ENCODE data around the gene RCOR1. TPM values are rescaled to one million over a fixed set of nuclear protein-coding genes. Genes with fewer than 3 reads are reported as not detected.
"Not testable (repeated sequence)": the region's sequence is repeated elsewhere in the genome, so short reads cannot be mapped to it uniquely, and the experiment has no call there.

The RCOR1 gene
- total RNA-seq, 2 experiments from 2014 or later: 22.1 to 23.4 TPM

DNA sequence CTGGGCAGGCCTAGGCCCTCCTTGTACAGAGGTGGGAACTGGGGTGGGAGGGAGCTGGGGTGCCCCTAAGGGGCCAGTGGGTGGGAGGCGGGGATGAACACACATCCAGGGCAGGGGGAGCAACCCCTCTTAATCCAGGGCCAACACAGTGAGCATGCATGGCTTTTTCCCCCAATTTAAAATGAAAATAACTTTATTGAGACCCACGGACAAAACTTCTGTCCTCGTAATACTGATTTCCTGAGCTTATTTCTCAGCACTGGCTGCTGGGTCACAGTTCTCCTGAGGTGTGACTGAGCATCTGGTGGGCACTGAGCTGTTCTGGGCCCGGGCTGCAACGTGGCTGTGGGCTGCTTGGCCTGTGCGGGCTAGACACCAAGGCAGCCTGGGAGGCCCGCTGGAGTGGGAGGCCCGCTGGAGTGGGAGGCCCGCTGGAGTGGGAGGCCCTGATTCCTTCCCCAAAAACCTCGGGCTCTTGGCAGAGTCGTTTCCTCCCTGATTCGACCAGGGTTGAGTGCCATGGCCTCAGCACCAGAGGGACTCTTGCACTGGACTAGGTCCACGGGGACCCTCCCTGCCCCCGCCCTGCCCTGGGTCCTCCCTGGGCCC lies 159.9 kb downstream of the RCOR1 start:
- Mint-ChIP-seq H3K27ac (no peak overlapping the region), H3K4me3 (no peak overlapping the region), H3K9me3 (no peaks in the 10 kb centered on the region), H3K36me3 (ENCODE audit: low read depth) (no peaks in the 10 kb centered on the region), H3K4me1 (peaks cover 1% of the 10 kb centered on the region), H3K27me3 (no peaks in the 10 kb centered on the region)
- no peak for DNase-seq
- POLR2A ChIA-PET: no interaction called here
- CTCF ChIA-PET: no interaction called here

DNA sequence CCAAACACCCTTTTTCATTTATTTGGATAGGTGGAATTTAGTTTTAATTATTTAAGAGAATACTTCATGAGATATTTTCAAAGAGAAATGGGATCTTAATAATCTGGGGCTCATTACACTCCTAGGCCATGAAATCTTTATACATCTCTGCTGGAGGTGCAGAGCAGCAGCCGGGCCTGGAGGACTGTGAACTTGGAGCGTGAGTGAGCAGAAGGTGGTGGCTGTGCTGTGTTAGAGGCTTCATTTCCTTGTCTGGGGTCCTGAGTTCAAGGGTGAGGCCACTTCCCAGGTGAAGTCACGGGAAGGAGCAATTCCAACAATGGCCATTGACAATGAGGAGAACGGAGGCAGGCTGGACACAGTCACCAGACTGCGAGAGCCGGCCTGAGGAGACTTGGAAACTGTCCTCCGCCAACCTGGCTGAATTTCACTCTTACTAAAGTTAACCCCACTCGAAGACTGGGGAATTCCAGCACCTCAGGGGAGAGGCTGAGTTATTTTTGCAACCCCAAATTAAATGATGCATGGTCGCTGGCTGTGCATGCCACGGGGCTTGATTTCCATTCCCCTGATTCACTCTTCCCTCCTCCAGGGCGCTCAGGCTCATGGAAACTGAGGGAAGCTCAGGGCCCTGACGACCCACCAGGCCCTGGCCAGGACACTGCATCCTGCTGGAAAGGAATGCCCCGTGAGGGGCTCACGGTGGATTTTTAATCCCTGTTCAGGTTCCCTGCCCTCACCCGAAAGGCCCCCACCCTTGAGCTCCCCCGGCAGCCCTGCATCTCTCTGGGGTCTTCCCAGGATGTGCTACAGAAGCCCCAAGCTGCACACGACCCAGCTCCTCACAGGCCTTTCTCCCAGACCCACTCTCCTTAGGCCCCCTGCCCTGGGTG lies 162.2 kb downstream of the RCOR1 start:
- CTCF ChIA-PET: no interaction called here
- Mint-ChIP-seq H3K27ac (no peak overlapping the region), H3K27me3 (no peaks in the 10 kb centered on the region), H3K9me3 (no peaks in the 10 kb centered on the region), H3K4me3 (no peak overlapping the region), H3K4me1 (peaks cover 1% of the 10 kb centered on the region), H3K36me3 (ENCODE audit: low read depth) (no peaks in the 10 kb centered on the region)
- POLR2A ChIA-PET: no interaction called here
- no peak for DNase-seq

- H3K9me3 Mint-ChIP-seq: no peaks in the 10 kb centered on the region
- H3K4me3 Mint-ChIP-seq: no peak overlapping the region
- no peaks in the 10 kb centered on the region for H3K36me3 Mint-ChIP-seq (ENCODE audit: low read depth)
- peaks cover 1% of the 10 kb centered on the region for H3K4me1 Mint-ChIP-seq
- no peak for DNase-seq
- ChIA-PET POLR2A (no interaction called here), CTCF (no interaction called here)
- H3K27ac Mint-ChIP-seq: no peak overlapping the region
- H3K27me3 Mint-ChIP-seq: no peaks in the 10 kb centered on the region
Measured at GRCh38 chr14:102757646-102758045, 165.2 kb downstream of the RCOR1 start.

DNA sequence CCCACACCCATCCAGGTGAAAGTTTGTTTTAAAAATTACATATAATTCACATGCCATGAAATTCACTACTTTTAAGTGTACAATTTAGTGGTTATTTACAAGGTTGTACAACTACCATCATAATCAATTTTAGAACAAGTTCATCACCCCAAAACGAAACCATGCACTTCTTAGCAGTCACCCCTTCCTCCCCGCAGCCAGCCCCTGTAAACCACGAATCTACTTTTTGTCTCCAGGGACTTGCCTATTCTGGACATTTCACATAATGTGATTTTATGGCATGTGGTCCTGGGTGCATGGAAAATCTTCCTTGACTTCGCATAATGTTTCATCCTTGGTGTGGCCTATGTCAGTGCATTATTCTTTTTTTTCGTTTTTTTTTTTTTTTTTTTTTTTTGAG lies 165.6 kb downstream of the RCOR1 start:
- H3K4me1 Mint-ChIP-seq: peaks cover 1% of the 10 kb centered on the region
- no peaks in the 10 kb centered on the region for H3K36me3 Mint-ChIP-seq (ENCODE audit: low read depth)
- ChIA-PET CTCF (no interaction called here), POLR2A (no interaction called here)
- no peak overlapping the region for H3K4me3 Mint-ChIP-seq
- H3K27ac Mint-ChIP-seq: no peak overlapping the region
- H3K27me3 Mint-ChIP-seq: no peaks in the 10 kb centered on the region
- DNase-seq: no peak
- H3K9me3 Mint-ChIP-seq: no peaks in the 10 kb centered on the region

DNA sequence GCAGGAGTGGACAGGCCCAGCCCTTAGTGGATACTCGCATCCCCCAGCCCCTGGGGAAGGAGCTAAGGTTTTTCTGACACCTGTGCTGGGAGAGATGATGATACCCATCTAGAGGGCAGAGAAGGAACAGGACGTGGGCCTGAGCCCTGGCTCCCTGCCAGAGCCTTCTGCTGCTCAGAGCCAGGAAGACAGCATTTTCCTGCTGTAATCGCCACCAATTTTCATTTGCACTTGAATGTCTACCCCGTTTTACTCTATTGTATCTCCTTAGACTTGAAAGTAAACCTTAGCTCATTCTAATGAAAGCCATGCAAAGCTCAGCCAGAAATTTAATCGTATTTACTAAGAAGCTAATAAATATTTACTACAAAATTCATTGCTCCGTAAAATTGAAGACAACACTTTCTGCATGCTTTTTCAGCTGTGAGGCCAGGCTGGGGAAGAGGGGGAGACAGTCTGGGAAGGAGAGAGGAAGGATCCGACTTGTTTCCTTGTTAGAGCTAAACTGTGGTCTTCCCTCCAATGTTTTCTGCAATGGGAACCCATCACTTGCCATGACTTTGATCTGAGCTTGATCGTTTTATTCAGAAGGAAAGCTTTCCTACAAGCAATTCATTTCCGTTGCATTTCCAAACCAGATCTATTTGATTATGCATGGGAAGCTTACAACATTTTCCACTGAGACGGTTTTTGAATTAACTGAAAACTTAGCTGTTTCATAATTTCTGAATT lies 167.2 kb downstream of the RCOR1 start:
- H3K27me3 Mint-ChIP-seq: no peaks in the 10 kb centered on the region
- H3K4me3 Mint-ChIP-seq: no peak overlapping the region
- CTCF ChIA-PET: interaction anchor here (0.6 to 1.3 kb wide), 3 partner anchors 15 to 1104 kb away, joined by 3 read pairs; no protein-coding TSS in a partner anchor
- no peak overlapping the region for H3K27ac Mint-ChIP-seq
- peaks cover 4% of the 10 kb centered on the region for H3K4me1 Mint-ChIP-seq
- DNase-seq: no peak
- no peaks in the 10 kb centered on the region for H3K36me3 Mint-ChIP-seq (ENCODE audit: low read depth)
- POLR2A ChIA-PET: no interaction called here
- no peaks in the 10 kb centered on the region for H3K9me3 Mint-ChIP-seq

- no peak for DNase-seq
- Mint-ChIP-seq H3K27me3 (no peaks in the 10 kb centered on the region), H3K4me1 (peaks cover 4% of the 10 kb centered on the region), H3K36me3 (ENCODE audit: low read depth) (no peaks in the 10 kb centered on the region), H3K4me3 (no peak overlapping the region), H3K9me3 (no peaks in the 10 kb centered on the region), H3K27ac (no peak overlapping the region)
- POLR2A ChIA-PET: no interaction called here
- CTCF ChIA-PET: interaction anchor here (1.3 kb wide), 1 partner anchor 14 kb away, joined by 3 read pairs; no protein-coding TSS in a partner anchor
Measured at GRCh38 chr14:102760496-102761193, 168.2 kb downstream of the RCOR1 start.

- H3K36me3 Mint-ChIP-seq (ENCODE audit: low read depth): no peaks in the 10 kb centered on the region
- CTCF ChIA-PET: no interaction called here
- H3K27me3 Mint-ChIP-seq: no peaks in the 10 kb centered on the region
Measured at GRCh38 chr14:102761206-102761605, 168.8 kb downstream of the RCOR1 start.

GRCh38 chr14:102764220-102764671 lies 171.8 kb downstream of the RCOR1 start:
- Mint-ChIP-seq H3K4me1 (peaks cover 8% of the 10 kb centered on the region), H3K4me3 (no peak overlapping the region), H3K9me3 (no peaks in the 10 kb centered on the region), H3K27ac (no peak overlapping the region), H3K27me3 (no peaks in the 10 kb centered on the region), H3K36me3 (ENCODE audit: low read depth) (no peaks in the 10 kb centered on the region)
- CTCF ChIA-PET: no interaction called here
- no peak for DNase-seq
- POLR2A ChIA-PET: no interaction called here

More at GRCh38 chr14:102761206-102761605, 168.8 kb downstream of the RCOR1 start:
- no peak overlapping the region for H3K4me3 Mint-ChIP-seq
- POLR2A ChIA-PET: no interaction called here
- peaks cover 4% of the 10 kb centered on the region for H3K4me1 Mint-ChIP-seq
- no peaks in the 10 kb centered on the region for H3K9me3 Mint-ChIP-seq
- H3K27ac Mint-ChIP-seq: no peak overlapping the region
- no peak for DNase-seq

DNA sequence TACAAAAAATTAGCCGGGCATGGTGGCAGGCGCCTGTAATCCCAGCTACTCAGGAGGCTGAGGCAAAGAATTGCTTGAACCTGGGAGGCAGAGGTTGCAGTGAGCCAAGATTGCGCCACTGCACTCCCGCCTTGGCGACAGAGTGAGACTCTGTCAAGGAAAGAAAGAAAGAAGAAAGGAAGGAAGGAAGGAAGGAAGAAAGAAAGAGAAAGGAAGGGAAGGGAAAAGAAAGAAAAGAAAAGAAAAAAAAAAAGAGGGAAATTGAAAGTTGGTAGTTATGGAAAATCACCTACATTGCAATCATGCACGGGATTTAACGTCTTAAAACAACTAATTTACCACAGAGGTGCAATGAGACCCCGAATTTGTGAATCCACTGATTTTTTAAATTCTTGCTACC lies 173.3 kb downstream of the RCOR1 start:
- not testable (repeated sequence) for H3K9me3 Mint-ChIP-seq; H3K27me3 Mint-ChIP-seq; H3K27ac Mint-ChIP-seq; H3K4me1 Mint-ChIP-seq; H3K36me3 Mint-ChIP-seq (ENCODE audit: low read depth); H3K4me3 Mint-ChIP-seq; DNase-seq
- ChIA-PET CTCF (interaction anchor here (1.0 kb wide), 1 partner anchor 69 kb away, joined by 3 read pairs; no protein-coding TSS in a partner anchor), POLR2A (interaction anchor here (0.8 kb wide), 1 partner anchor 13 kb away, joined by 3 read pairs; no protein-coding TSS in a partner anchor)

- no peaks in the 10 kb centered on the region for H3K36me3 Mint-ChIP-seq (ENCODE audit: low read depth)
- POLR2A ChIA-PET: no interaction called here
- no peak for DNase-seq
- H3K27ac Mint-ChIP-seq: no peak overlapping the region
- CTCF ChIA-PET: no interaction called here
- peaks cover 10% of the 10 kb centered on the region for H3K4me1 Mint-ChIP-seq
- no peaks in the 10 kb centered on the region for H3K9me3 Mint-ChIP-seq
- H3K4me3 Mint-ChIP-seq: no peak overlapping the region
- H3K27me3 Mint-ChIP-seq: no peaks in the 10 kb centered on the region
Measured at GRCh38 chr14:102768223-102769048, 176.0 kb downstream of the RCOR1 start.

DNA sequence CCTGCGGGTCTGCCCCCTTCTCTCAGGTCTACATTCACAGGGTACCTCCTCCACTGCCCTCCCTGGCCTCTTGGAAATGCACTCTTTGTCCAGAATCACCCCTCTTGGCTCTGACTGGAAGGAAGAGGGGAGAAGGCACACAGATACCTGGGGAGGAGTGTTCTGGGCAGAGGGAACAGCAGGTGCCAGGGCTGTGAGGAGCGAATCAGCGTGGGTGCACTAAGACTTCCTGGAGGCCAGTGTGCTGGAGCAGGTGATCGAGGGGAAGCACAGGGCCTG lies 176.5 kb downstream of the RCOR1 start:
- DNase-seq: no peak
- H3K36me3 Mint-ChIP-seq (ENCODE audit: low read depth): no peaks in the 10 kb centered on the region
- peaks cover 10% of the 10 kb centered on the region for H3K4me1 Mint-ChIP-seq
- H3K27me3 Mint-ChIP-seq: no peaks in the 10 kb centered on the region
- CTCF ChIA-PET: no interaction called here
- H3K9me3 Mint-ChIP-seq: no peaks in the 10 kb centered on the region
- no peak overlapping the region for H3K4me3 Mint-ChIP-seq
- POLR2A ChIA-PET: no interaction called here
- no peak overlapping the region for H3K27ac Mint-ChIP-seq

All from activated CD4-positive, alpha-beta memory T cell treated with anti-CD3 and anti-CD28 coated beads, Interleukin-2, amount 10 ng/mL, durations not matched to agents 7 days and 5 days (primary cell).